Brain microvascular endothelial cell (primary cell): Measurements from ENCODE around the gene HINT1.

ENCODE experiments used
- DNase-seq: peaks from one replicate; pipeline ENCODE4 v3.0.0-alpha.2; 2020
- H3K27ac ChIP-seq: fragments of 250-450 bp; sonication (Bioruptor Pico); 2 replicates; pipeline ENCODE4 v1.5.1; 2020; ENCODE audit warnings: mild to moderate bottlenecking, moderate library complexity
- H3K27me3 ChIP-seq: fragments of 250-450 bp; sonication (Bioruptor Pico); replicated peaks from 2 replicates; pipeline ENCODE4 v1.5.1; 2020; ENCODE audit warnings: mild to moderate bottlenecking
- H3K36me3 ChIP-seq: fragments of 250-450 bp; sonication (Bioruptor Pico); replicated peaks from 2 replicates; pipeline ENCODE4 v1.5.1; 2020; ENCODE audit warnings: mild to moderate bottlenecking
- H3K4me3 ChIP-seq: 2 replicates; pipeline ENCODE4 v1.5.1; 2011; ENCODE audit warnings: low read depth, mild to moderate bottlenecking, control low read depth, low read length, moderate library complexity
- in situ Hi-C: cut with HindIII; loops from 2 replicates; pipeline ENCODE4 v1.10.0; 2017; ENCODE audit warnings: low sequenced_read_pairs, low pct_ligation_motif_present
- TF ChIP-seq, protein P1 (sequence below): IDR thresholded peaks from 2 replicates; pipeline ENCODE4 v1.5.1; 2011; ENCODE audit warnings: low read depth, mild to moderate bottlenecking, moderate library complexity, low read length, control low read depth, inconsistent platforms; ENCODE audit errors: missing control alignments

The HINT1 gene

GRCh38 chr5:131186561-131187256, 21.7 kb upstream of the HINT1 start:
- in situ Hi-C loops: no loop called here
- Histone ChIP-seq H3K27me3 (no peaks in the 10 kb centered on the region), H3K4me3 (no peak overlapping the region), H3K36me3 (no peaks in the 10 kb centered on the region), H3K27ac (no peak overlapping the region)
- TF ChIP-seq, protein P1, sequence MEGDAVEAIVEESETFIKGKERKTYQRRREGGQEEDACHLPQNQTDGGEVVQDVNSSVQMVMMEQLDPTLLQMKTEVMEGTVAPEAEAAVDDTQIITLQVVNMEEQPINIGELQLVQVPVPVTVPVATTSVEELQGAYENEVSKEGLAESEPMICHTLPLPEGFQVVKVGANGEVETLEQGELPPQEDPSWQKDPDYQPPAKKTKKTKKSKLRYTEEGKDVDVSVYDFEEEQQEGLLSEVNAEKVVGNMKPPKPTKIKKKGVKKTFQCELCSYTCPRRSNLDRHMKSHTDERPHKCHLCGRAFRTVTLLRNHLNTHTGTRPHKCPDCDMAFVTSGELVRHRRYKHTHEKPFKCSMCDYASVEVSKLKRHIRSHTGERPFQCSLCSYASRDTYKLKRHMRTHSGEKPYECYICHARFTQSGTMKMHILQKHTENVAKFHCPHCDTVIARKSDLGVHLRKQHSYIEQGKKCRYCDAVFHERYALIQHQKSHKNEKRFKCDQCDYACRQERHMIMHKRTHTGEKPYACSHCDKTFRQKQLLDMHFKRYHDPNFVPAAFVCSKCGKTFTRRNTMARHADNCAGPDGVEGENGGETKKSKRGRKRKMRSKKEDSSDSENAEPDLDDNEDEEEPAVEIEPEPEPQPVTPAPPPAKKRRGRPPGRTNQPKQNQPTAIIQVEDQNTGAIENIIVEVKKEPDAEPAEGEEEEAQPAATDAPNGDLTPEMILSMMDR: no peak
- peak; percentile 26 for DNase-seq

GRCh38 chr5:131185523-131186104, 20.6 kb upstream of the HINT1 start:
- DNase-seq: no peak
- H3K27me3 ChIP-seq: no peaks in the 10 kb centered on the region
- TF ChIP-seq, protein P1: no peak
- in situ Hi-C loops: no loop called here
- H3K36me3 ChIP-seq: no peaks in the 10 kb centered on the region
- H3K27ac ChIP-seq: no peak overlapping the region
- no peak overlapping the region for H3K4me3 ChIP-seq

DNA sequence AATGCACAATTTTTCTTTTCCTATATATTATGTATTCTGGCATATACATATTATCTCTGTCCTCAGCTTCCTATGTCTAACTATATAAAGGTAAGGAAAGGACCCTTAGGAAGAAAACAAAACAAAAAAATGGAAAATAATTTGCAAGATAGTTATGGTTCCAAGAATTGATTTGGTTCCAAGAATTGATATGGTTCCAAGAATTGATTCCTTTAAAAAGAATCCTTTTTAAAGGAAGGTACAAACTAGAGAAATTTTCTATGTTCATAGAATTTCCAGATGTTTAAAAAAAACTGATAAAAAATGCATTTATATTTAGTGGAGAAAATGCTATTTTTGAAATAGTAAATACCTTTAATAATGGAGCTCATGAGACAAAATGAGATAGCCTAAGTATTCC, 17.8 kb upstream of the HINT1 start:
- DNase-seq: no peak
- in situ Hi-C loops: no loop called here
- TF ChIP-seq, protein P1: no peak
- Histone ChIP-seq H3K36me3 (no peaks in the 10 kb centered on the region), H3K4me3 (no peak overlapping the region), H3K27ac (no peak overlapping the region), H3K27me3 (no peaks in the 10 kb centered on the region)

DNA sequence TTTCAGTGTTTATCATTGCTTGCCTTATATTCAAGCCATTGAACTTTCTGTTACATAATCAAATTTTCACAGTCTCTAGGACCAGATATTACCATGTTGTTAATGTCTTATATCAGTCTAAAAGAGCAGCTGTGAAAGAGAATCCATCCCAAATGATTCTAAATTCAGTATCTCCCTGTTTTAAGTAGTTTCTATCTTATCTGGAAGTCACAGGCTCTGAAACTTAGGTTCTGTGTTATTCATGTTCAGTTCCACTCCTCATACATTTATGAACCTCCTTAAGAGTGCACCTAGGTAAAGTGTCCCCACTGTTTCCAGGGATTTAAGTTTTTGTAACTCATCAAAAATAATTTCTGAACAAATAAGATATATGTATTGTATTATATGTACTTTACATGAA, 15.4 kb upstream of the HINT1 start:
- DNase-seq: no peak
- TF ChIP-seq, protein P1: no peak
- Histone ChIP-seq H3K4me3 (no peak overlapping the region), H3K36me3 (no peaks in the 10 kb centered on the region), H3K27ac (no peak overlapping the region), H3K27me3 (no peaks in the 10 kb centered on the region)
- in situ Hi-C loops: no loop called here

DNA sequence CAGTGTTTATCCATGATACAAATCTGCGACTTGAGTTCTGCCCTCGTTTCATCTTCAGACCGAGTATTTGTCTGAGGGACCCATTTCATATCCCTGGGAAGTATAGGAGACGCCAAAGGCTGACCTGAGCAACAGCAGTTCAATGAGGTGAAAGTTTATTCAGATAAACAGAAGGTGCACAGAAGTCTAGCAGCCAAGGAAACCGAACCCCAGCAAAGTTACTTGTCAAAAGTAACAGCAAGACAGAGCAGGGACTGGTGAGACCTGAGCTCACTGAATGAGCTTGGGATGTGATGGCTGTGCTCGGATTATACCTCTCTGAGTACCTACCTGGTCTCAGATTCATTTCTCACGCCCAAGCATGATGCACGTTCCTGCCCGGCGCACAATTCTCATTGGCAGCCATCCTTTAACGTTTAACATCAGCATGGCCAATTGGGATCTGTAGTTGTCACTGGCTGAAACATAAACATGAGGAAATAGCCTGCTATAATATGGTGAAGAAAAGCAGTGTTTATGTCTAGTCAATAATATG, 6.3 kb upstream of the HINT1 start:
- H3K36me3 ChIP-seq: no peaks in the 10 kb centered on the region
- DNase-seq: no peak

More for the DNA sequence above, 6.3 kb upstream of the HINT1 start:
- H3K27ac ChIP-seq: no peak overlapping the region
- in situ Hi-C loops: no loop called here
- H3K27me3 ChIP-seq: no peaks in the 10 kb centered on the region
- TF ChIP-seq, protein P1: no peak
- peak overlapping the region; percentile 75 for H3K4me3 ChIP-seq
